ENCODE data around the gene SUSD4. TPM values are rescaled to one million over a fixed set of nuclear protein-coding genes. Genes with fewer than 3 reads are reported as not detected.

SUSD4 gene
- total and polyA plus RNA-seq, 2 of the 4 experiments (the other 2 are of a cell fraction): 1.8 to 2.7 TPM

DNA sequence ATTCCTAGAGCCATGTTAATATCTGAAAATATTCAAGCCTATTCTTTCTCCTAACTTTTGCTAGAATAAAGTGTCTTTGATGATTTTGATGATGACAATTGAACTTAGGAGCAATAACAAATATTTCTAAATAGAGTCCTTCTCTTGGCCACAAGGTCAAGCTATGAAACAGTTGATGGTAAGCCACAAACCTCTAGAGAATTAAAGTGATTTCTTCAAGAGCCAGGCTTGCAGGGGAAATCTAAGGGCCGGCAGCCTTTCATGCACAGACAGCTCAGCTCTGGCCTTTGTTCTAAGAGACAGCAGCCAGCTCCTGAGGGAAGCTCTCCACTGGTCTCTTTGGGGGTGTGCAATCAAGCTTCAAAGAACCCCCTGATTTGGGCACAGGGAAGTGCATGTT is 59.0 kb downstream of the SUSD4 start:
- H3K9me1 ChIP-seq (ENCODE audit: insufficient read depth, low read length): no peaks in the 10 kb centered on the region

More for the DNA sequence above, 59.0 kb downstream of the SUSD4 start:
- Histone ChIP-seq H3K23ac (ENCODE audit: low read depth, low read length) (no peak overlapping the region), H4K5ac (ENCODE audit: low read depth, low read length) (no peak overlapping the region), H3K4me1 (ENCODE audit: control insufficient read depth, insufficient read depth, low read length) (no peaks in the 10 kb centered on the region), H3K36me3 (ENCODE audit: control insufficient read depth, insufficient read depth, low read length) (no peaks in the 10 kb centered on the region), H2BK5ac (ENCODE audit: low read depth, low read length, poor library complexity, severe bottlenecking) (no peak overlapping the region), H4K8ac (ENCODE audit: low read depth in 2 of 2, low read length in 2 of 2) (no peak overlapping the region), H3K56ac (ENCODE audit: extremely low read depth, insufficient read depth, low read length) (no peak overlapping the region), H2AK9ac (replicated peaks; ENCODE audit: low read depth, low read length, poor library complexity) (no peak overlapping the region), H3K9me3 (ENCODE audit: control insufficient read depth, insufficient read depth, low read length) (peaks cover 2% of the 10 kb centered on the region; the same call in 1 of the 2 replicates), H4K91ac (ENCODE audit: insufficient read depth, low read depth, low read length) (no peak overlapping the region), H4K20me1 (ENCODE audit: insufficient read depth, low read length) (no peaks in the 10 kb centered on the region), H2BK15ac (ENCODE audit: low read depth, low read length) (no peak overlapping the region), H3K4ac (ENCODE audit: low read depth, low read length) (no peak overlapping the region), H2BK20ac (ENCODE audit: low read depth, low read length) (no peak overlapping the region), H3K27ac (ENCODE audit: insufficient read depth, low read length) (no peak overlapping the region), H3K4me3 (ENCODE audit: insufficient read depth, low read depth, low read length) (no peak overlapping the region), H2BK120ac (ENCODE audit: low read depth, low read length) (no peak overlapping the region), H3K18ac (ENCODE audit: low read depth, low read length) (no peak overlapping the region), H3K27me3 (ENCODE audit: control insufficient read depth, insufficient read depth, low read length) (peaks cover 2% of the 10 kb centered on the region), H2AFZ (replicated peaks; ENCODE audit: low read length, poor library complexity) (no peak overlapping the region), H3K9ac (ENCODE audit: low read depth, low read length) (no peak overlapping the region), H2AK5ac (ENCODE audit: low read depth, low read length) (no peak overlapping the region), H3K79me1 (ENCODE audit: low read depth in 1 of 2, low read length in 2 of 2) (no peaks in the 10 kb centered on the region), H3K14ac (replicated peaks; ENCODE audit: low read depth, low read length) (no peak overlapping the region), H3K4me2 (ENCODE audit: low read depth, low read length) (no peak overlapping the region)
- DNase-seq (no peak), ATAC-seq (ENCODE audit: low read depth) (no peak)
- WGBS, 2 experiments (ENCODE audit: extremely low coverage in 2 of 2, insufficient read length in 1 of 2): 60% methylated on average over 1 of the region's 1 CpG; no CpG with 5 or more reads in 1 of the 2 experiments
- in situ Hi-C loops (cut with MboI; ENCODE audit: low sequenced_read_pairs) (no loop called here), intact Hi-C loops (cut with micrococcal nuclease) (no loop called here), dilution Hi-C loops (cut with HindIII; ENCODE audit: low sequenced_read_pairs, unreplicated experiment) (no loop called here)
- CTCF ChIA-PET: no interaction called here
- BruUV-seq (replicated peaks): no TSS peak
- no peak for TF ChIP-seq NFE2L2 (IDR thresholded peaks at IDR 0.05; ENCODE audit: low read depth, low read length)
- TF ChIP-seq RFX5 (IDR thresholded peaks at IDR 0.05; ENCODE audit: low read depth, low read length): no peak
- no peak for TF ChIP-seq FOS (IDR thresholded peaks at IDR 0.05; ENCODE audit: low read depth, low read length)
- TF ChIP-seq MXI1 (IDR thresholded peaks at IDR 0.05; ENCODE audit: borderline replicate concordance, low read depth, low read length): no peak
- POLR2A ChIA-PET (ENCODE audit: unreplicated experiment): no interaction called here
